Measurements from ENCODE around the gene INTS7.
A peak's percentile ranks its signal among the peaks of the same experiment; 100 is the strongest.

DNA sequence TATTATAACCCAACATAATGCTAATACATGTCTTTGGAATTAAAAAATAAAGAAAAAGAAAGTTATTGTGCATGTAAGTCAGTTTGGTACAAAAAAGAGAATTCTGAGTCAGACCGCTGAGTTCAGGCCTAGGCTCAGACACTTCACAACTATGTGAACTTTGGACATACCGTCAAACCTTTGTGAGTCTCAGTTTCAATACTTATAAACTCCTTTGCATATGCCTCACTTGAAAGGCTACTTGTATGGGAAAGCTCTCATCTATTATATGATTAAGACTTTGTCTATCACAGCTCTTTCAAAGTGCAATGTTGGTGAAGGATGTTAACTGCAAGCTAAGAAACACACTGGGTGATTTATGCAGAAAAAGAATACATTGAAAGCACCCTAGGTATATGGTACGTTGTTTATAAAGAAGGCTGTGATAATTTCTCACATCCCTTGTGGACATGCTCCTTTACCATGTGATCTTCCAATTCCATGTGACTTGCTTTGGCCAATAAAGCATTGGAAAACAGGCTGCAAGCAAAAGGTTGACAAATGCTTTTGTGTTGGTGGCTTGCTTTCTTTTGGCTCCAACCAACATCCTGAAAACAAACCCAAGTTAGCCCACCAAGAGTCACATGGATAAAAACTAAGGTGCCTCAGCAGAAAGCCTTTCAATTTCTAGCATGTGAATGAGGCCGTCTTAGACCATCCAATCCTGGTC is 49.6 kb downstream of the INTS7 start:
- TF ChIP-seq REST (IDR thresholded peaks at IDR 0.05) (no peak), TAF1 (conservative IDR thresholded peaks at IDR 0.05) (no peak), CTCF (IDR thresholded peaks at IDR 0.05; ENCODE audit: low read depth, low read length, missing input control) (no peak), FOXA2 (IDR thresholded peaks at IDR 0.05) (no peak), JUND (IDR thresholded peaks at IDR 0.05) (no peak), EGR1 (IDR thresholded peaks at IDR 0.05; ENCODE audit: low read depth in 2 of 2) (no peak), RXRA (IDR thresholded peaks at IDR 0.05) (no peak), YY1 (IDR thresholded peaks at IDR 0.05) (no peak), HNF4A (conservative IDR thresholded peaks at IDR 0.05) (peak; percentile 50 to 72), RAD21 (IDR thresholded peaks at IDR 0.05) (no peak), NR2F2 (IDR thresholded peaks at IDR 0.05) (no peak)
- TF ChIP-seq, protein P1, sequence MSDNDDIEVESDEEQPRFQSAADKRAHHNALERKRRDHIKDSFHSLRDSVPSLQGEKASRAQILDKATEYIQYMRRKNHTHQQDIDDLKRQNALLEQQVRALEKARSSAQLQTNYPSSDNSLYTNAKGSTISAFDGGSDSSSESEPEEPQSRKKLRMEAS (IDR thresholded peaks at IDR 0.05), result no peak
- TF ChIP-seq, protein P2, sequence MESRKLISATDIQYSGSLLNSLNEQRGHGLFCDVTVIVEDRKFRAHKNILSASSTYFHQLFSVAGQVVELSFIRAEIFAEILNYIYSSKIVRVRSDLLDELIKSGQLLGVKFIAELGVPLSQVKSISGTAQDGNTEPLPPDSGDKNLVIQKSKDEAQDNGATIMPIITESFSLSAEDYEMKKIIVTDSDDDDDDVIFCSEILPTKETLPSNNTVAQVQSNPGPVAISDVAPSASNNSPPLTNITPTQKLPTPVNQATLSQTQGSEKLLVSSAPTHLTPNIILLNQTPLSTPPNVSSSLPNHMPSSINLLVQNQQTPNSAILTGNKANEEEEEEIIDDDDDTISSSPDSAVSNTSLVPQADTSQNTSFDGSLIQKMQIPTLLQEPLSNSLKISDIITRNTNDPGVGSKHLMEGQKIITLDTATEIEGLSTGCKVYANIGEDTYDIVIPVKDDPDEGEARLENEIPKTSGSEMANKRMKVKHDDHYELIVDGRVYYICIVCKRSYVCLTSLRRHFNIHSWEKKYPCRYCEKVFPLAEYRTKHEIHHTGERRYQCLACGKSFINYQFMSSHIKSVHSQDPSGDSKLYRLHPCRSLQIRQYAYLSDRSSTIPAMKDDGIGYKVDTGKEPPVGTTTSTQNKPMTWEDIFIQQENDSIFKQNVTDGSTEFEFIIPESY (IDR thresholded peaks at IDR 0.05), result no peak
